WTC11 (cell line): ENCODE measurements around the gene IL6ST. TPM values are rescaled to one million over a fixed set of nuclear protein-coding genes. Genes with fewer than 3 reads are reported as not detected.

Experiments
- ATAC-seq: fragments of 200-7000 bp; cut with Tn5 transposase; 2 replicates; pipeline ENCODE4 v1.10.0; 2021; ENCODE audit warnings: mild to moderate bottlenecking, moderate library complexity
- CTCF ChIA-PET: fragments of 300-600 bp; sonication (Branson Sonifier 250); formaldehyde crosslinking; loops from one replicate; lab custom pipeline; 2021; ENCODE audit warnings: antibody characterized with exemption; lab: Charles Lee
- POLR2A ChIA-PET: fragments of 350-600 bp; sonication (Branson Sonifier 250); formaldehyde crosslinking; loops from one replicate; lab custom pipeline; 2021; ENCODE audit warnings: antibody characterized with exemption; lab: Charles Lee
- DNase-seq: peaks from one replicate; pipeline ENCODE4 v3.0.0; 2021; ENCODE audit warnings: low spot score
- H3K27ac Mint-ChIP-seq: 2 replicates; pipeline ENCODE4 v1.8.0; 2021; ENCODE audit warnings: mixed read lengths
- H3K27me3 Mint-ChIP-seq: 2 replicates; pipeline ENCODE4 v1.8.0; 2021; ENCODE audit warnings: low read depth, mild to moderate bottlenecking, moderate library complexity, mixed read lengths
- H3K36me3 Mint-ChIP-seq: 2 replicates; pipeline ENCODE4 v1.8.0; 2021; ENCODE audit warnings: mixed read lengths
- H3K4me1 Mint-ChIP-seq: 2 replicates; pipeline ENCODE4 v1.8.0; 2022; ENCODE audit warnings: mixed read lengths
- H3K4me3 Mint-ChIP-seq: 2 replicates; pipeline ENCODE4 v1.8.0; 2021; ENCODE audit warnings: mild to moderate bottlenecking, moderate library complexity, mixed read lengths
- H3K9me3 Mint-ChIP-seq: 2 replicates; pipeline ENCODE4 v1.8.0; 2021; ENCODE audit warnings: mixed read lengths
- ELF4 ChIP-seq: sonication (generic); formaldehyde crosslinking; IDR thresholded peaks from 2 replicates; pipeline ENCODE4 v1.8.1; 2022; ENCODE audit warnings: low read depth, mild to moderate bottlenecking, moderate library complexity, missing genetic modification reagents
- GRHL2 ChIP-seq: fragments of 250-450 bp; sonication (Bioruptor Pico); IDR thresholded peaks from 2 replicates; pipeline ENCODE4 v1.8.0; 2022; ENCODE audit warnings: mild to moderate bottlenecking, moderate library complexity; ENCODE audit not compliant: insufficient replicate concordance, severe bottlenecking
- JAZF1 ChIP-seq: fragments of 250-450 bp; sonication (Bioruptor Pico); IDR thresholded peaks from 2 replicates; pipeline ENCODE4 v1.9.0; 2021; ENCODE audit warnings: moderate library complexity, mild to moderate bottlenecking, inconsistent platforms
- JUN ChIP-seq: sonication (generic); formaldehyde crosslinking; IDR thresholded peaks from 2 replicates; pipeline ENCODE4 v1.8.0; 2023; ENCODE audit warnings: mild to moderate bottlenecking, missing genetic modification reagents
- KAT7 ChIP-seq: sonication (generic); formaldehyde crosslinking; IDR thresholded peaks from 2 replicates; pipeline ENCODE4 v1.8.1; 2023; ENCODE audit warnings: missing genetic modification reagents, mild to moderate bottlenecking, borderline replicate concordance
- NR1H2 ChIP-seq: sonication (generic); formaldehyde crosslinking; IDR thresholded peaks from 2 replicates; pipeline ENCODE4 v1.9.0; 2021; ENCODE audit warnings: mild to moderate bottlenecking, moderate library complexity, missing genetic modification reagents
- NR3C1 ChIP-seq: sonication (generic); formaldehyde crosslinking; conservative IDR thresholded peaks from 2 replicates; pipeline ENCODE4 v1.8.1; 2023; ENCODE audit warnings: low read depth, mild to moderate bottlenecking, missing genetic modification reagents
- SOX15 ChIP-seq: fragments of 250-450 bp; sonication (Bioruptor Pico); IDR thresholded peaks from 2 replicates; pipeline ENCODE4 v1.9.0; 2021; ENCODE audit warnings: mild to moderate bottlenecking
- TEAD4 ChIP-seq: sonication (generic); formaldehyde crosslinking; IDR thresholded peaks from 2 replicates; pipeline ENCODE4 v1.8.0; 2022; ENCODE audit warnings: mild to moderate bottlenecking, missing genetic modification reagents
- TP53 ChIP-seq: sonication (generic); formaldehyde crosslinking; IDR thresholded peaks from 2 replicates; pipeline ENCODE4 v1.8.1; 2023; ENCODE audit warnings: mild to moderate bottlenecking, missing genetic modification reagents
- ZBTB21 ChIP-seq: sonication (generic); formaldehyde crosslinking; IDR thresholded peaks from 2 replicates; pipeline ENCODE4 v1.8.1; 2023; ENCODE audit warnings: mild to moderate bottlenecking, missing genetic modification reagents, borderline replicate concordance
- ZNF121 ChIP-seq: sonication (generic); formaldehyde crosslinking; IDR thresholded peaks from 2 replicates; pipeline ENCODE4 v1.8.0; 2023; ENCODE audit warnings: missing genetic modification reagents
- ZNF396 ChIP-seq: fragments of 250-450 bp; sonication (Bioruptor Pico); IDR thresholded peaks from 2 replicates; pipeline ENCODE4 v1.8.0; 2021; ENCODE audit warnings: mild to moderate bottlenecking, moderate library complexity, borderline replicate concordance
- ZNF416 ChIP-seq: fragments of 250-450 bp; sonication (Bioruptor Pico); IDR thresholded peaks from 2 replicates; pipeline ENCODE4 v1.9.0; 2021; ENCODE audit warnings: mild to moderate bottlenecking, inconsistent platforms
- ZNF423 ChIP-seq: fragments of 250-450 bp; sonication (Bioruptor Pico); IDR thresholded peaks from 2 replicates; pipeline ENCODE4 v2.1.2; 2022; ENCODE audit warnings: mild to moderate bottlenecking, moderate library complexity
- total RNA-seq: library from RNA; stranded (reverse); gene quantifications from 3 replicates; pipeline ENCODE4 v1.2.3, GENCODE V29; 2021
- TF ChIP-seq, protein P1 (sequence below): fragments of 250-450 bp; sonication (Bioruptor Pico); IDR thresholded peaks from 2 replicates; pipeline ENCODE4 v1.9.0; 2021; ENCODE audit warnings: mild to moderate bottlenecking
- TF ChIP-seq, protein P2 (sequence below): fragments of 250-450 bp; sonication (Bioruptor Pico); IDR thresholded peaks from 2 replicates; pipeline ENCODE4 v2.1.2; 2022; ENCODE audit warnings: mild to moderate bottlenecking, moderate library complexity
- TF ChIP-seq, protein P3 (sequence below): sonication (generic); formaldehyde crosslinking; IDR thresholded peaks from 2 replicates; pipeline ENCODE4 v1.8.1; 2023; ENCODE audit warnings: mild to moderate bottlenecking, missing genetic modification reagents, borderline replicate concordance
- TF ChIP-seq, protein P4 (sequence below): sonication (generic); formaldehyde crosslinking; IDR thresholded peaks from 2 replicates; pipeline ENCODE4 v1.8.1; 2023; ENCODE audit warnings: mild to moderate bottlenecking, missing genetic modification reagents
- TF ChIP-seq, protein P5 (sequence below): sonication (generic); formaldehyde crosslinking; IDR thresholded peaks from 2 replicates; pipeline ENCODE4 v1.8.0; 2022; ENCODE audit warnings: missing genetic modification reagents

Gene IL6ST
- total RNA-seq, 1 experiment from 2014 or later: 8.4 TPM

DNA sequence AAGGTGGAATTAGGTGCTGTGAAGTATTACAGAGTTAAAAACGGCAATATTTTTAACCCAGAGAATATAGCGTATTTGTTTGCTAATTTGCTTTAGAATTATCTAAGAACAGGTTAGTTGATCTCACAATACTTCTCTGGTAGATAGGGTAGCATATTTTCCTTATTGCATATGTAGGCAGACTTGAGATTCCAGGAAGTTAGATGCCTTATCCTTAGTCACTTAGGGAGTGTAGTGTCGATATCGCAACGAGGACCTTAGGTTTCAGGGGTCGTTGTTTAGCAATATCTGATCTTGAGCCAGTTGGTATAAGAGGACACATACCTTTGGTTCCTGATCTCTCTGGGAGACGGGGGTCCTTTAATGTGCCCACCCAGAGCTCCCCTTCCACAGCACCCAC, 28.5 kb upstream of the IL6ST start:
- Mint-ChIP-seq H3K27me3 (no peaks in the 10 kb centered on the region), H3K4me3 (no peak overlapping the region), H3K4me1 (no peaks in the 10 kb centered on the region), H3K27ac (no peak overlapping the region), H3K9me3 (no peaks in the 10 kb centered on the region), H3K36me3 (no peaks in the 10 kb centered on the region)
- CTCF ChIA-PET: interaction anchor here (0.6 to 1.0 kb wide), 2 partner anchors 40 to 87 kb away, joined by 3 to 7 read pairs; no protein-coding TSS in a partner anchor
- DNase-seq: no peak
- POLR2A ChIA-PET: no interaction called here
- no peak for ATAC-seq
- TF ChIP-seq TP53: no peak
- TF ChIP-seq GRHL2 (CRISPR knock-in tag): no peak
- TF ChIP-seq NR3C1 (CRISPR knock-in tag): no peak
- TF ChIP-seq, protein P1, sequence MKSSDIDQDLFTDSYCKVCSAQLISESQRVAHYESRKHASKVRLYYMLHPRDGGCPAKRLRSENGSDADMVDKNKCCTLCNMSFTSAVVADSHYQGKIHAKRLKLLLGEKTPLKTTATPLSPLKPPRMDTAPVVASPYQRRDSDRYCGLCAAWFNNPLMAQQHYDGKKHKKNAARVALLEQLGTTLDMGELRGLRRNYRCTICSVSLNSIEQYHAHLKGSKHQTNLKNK: no peak
- TF ChIP-seq ELF4: no peak
- TF ChIP-seq ZNF423 (CRISPR knock-in tag): no peak
- no peak for TF ChIP-seq KAT7
- TF ChIP-seq SOX15 (CRISPR knock-in tag): no peak
- no peak for TF ChIP-seq NR1H2 (CRISPR knock-in tag)

DNA sequence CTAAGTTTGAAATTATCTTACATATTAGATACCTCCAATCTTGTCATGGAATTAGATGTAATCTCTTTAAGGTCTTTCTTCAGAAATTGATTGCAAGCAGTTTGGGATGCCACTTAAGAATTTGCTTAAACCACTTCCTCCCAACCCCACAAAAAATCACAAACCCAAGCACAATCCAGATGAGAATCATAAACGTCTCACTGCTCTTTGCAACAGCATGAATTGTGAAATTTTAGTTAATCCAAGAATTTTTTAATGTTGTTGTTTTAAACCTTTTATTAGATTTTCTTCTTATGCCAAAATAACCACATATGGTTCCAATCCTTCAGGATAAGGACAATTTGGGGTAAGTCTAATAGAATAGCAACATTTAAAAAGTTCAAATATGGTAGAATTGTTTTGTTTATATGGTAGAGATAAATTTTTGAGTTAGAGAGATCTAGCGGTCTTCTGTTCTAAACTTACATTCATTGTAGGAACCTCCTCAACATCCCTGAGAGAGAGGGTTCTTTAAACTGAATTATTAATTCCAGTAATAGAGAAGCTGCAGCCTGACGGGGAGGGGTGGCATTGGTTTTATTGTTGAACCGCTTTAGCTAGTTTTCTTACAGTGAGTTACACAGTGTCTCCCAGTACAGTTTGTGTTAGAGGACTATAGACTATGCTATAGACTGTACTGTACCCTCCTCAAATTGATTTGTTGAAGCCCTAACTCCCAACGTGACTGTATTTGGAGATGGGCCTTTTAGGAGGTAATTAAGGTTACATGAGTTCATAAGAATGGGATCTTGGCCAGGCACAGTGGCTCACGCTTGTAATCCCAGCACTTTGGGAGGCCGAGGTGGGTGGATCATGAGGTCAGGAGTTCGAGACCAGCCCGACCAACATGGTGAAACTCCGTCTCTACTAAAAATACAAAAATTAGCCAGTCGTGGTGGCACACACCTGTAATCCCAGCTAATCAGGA, 24.8 kb upstream of the IL6ST start:
- ATAC-seq (no peak), DNase-seq (no peak)
- no peak overlapping the region for H3K27ac Mint-ChIP-seq
- no peaks in the 10 kb centered on the region for H3K4me1 Mint-ChIP-seq
- H3K4me3 Mint-ChIP-seq: no peak overlapping the region
- CTCF ChIA-PET: no interaction called here
- TF ChIP-seq, protein P2, sequence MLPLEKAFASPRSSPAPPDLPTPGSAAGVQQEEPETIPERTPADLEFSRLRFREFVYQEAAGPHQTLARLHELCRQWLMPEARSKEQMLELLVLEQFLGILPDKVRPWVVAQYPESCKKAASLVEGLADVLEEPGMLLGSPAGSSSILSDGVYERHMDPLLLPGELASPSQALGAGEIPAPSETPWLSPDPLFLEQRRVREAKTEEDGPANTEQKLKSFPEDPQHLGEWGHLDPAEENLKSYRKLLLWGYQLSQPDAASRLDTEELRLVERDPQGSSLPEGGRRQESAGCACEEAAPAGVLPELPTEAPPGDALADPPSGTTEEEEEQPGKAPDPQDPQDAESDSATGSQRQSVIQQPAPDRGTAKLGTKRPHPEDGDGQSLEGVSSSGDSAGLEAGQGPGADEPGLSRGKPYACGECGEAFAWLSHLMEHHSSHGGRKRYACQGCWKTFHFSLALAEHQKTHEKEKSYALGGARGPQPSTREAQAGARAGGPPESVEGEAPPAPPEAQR (CRISPR knock-in tag): no peak
- TF ChIP-seq JAZF1 (CRISPR knock-in tag) (no peak), JUN (CRISPR knock-in tag) (no peak), ZBTB21 (CRISPR knock-in tag) (no peak), TEAD4 (CRISPR knock-in tag) (no peak), ZNF396 (CRISPR knock-in tag) (no peak), ZNF121 (CRISPR knock-in tag) (no peak), ZNF416 (CRISPR knock-in tag) (no peak)
- TF ChIP-seq, protein P3, sequence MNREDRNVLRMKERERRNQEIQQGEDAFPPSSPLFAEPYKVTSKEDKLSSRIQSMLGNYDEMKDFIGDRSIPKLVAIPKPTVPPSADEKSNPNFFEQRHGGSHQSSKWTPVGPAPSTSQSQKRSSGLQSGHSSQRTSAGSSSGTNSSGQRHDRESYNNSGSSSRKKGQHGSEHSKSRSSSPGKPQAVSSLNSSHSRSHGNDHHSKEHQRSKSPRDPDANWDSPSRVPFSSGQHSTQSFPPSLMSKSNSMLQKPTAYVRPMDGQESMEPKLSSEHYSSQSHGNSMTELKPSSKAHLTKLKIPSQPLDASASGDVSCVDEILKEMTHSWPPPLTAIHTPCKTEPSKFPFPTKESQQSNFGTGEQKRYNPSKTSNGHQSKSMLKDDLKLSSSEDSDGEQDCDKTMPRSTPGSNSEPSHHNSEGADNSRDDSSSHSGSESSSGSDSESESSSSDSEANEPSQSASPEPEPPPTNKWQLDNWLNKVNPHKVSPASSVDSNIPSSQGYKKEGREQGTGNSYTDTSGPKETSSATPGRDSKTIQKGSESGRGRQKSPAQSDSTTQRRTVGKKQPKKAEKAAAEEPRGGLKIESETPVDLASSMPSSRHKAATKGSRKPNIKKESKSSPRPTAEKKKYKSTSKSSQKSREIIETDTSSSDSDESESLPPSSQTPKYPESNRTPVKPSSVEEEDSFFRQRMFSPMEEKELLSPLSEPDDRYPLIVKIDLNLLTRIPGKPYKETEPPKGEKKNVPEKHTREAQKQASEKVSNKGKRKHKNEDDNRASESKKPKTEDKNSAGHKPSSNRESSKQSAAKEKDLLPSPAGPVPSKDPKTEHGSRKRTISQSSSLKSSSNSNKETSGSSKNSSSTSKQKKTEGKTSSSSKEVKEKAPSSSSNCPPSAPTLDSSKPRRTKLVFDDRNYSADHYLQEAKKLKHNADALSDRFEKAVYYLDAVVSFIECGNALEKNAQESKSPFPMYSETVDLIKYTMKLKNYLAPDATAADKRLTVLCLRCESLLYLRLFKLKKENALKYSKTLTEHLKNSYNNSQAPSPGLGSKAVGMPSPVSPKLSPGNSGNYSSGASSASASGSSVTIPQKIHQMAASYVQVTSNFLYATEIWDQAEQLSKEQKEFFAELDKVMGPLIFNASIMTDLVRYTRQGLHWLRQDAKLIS (CRISPR knock-in tag): no peak
- TF ChIP-seq, protein P4, sequence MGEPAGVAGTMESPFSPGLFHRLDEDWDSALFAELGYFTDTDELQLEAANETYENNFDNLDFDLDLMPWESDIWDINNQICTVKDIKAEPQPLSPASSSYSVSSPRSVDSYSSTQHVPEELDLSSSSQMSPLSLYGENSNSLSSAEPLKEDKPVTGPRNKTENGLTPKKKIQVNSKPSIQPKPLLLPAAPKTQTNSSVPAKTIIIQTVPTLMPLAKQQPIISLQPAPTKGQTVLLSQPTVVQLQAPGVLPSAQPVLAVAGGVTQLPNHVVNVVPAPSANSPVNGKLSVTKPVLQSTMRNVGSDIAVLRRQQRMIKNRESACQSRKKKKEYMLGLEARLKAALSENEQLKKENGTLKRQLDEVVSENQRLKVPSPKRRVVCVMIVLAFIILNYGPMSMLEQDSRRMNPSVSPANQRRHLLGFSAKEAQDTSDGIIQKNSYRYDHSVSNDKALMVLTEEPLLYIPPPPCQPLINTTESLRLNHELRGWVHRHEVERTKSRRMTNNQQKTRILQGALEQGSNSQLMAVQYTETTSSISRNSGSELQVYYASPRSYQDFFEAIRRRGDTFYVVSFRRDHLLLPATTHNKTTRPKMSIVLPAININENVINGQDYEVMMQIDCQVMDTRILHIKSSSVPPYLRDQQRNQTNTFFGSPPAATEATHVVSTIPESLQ (CRISPR knock-in tag): no peak
- TF ChIP-seq, protein P5, sequence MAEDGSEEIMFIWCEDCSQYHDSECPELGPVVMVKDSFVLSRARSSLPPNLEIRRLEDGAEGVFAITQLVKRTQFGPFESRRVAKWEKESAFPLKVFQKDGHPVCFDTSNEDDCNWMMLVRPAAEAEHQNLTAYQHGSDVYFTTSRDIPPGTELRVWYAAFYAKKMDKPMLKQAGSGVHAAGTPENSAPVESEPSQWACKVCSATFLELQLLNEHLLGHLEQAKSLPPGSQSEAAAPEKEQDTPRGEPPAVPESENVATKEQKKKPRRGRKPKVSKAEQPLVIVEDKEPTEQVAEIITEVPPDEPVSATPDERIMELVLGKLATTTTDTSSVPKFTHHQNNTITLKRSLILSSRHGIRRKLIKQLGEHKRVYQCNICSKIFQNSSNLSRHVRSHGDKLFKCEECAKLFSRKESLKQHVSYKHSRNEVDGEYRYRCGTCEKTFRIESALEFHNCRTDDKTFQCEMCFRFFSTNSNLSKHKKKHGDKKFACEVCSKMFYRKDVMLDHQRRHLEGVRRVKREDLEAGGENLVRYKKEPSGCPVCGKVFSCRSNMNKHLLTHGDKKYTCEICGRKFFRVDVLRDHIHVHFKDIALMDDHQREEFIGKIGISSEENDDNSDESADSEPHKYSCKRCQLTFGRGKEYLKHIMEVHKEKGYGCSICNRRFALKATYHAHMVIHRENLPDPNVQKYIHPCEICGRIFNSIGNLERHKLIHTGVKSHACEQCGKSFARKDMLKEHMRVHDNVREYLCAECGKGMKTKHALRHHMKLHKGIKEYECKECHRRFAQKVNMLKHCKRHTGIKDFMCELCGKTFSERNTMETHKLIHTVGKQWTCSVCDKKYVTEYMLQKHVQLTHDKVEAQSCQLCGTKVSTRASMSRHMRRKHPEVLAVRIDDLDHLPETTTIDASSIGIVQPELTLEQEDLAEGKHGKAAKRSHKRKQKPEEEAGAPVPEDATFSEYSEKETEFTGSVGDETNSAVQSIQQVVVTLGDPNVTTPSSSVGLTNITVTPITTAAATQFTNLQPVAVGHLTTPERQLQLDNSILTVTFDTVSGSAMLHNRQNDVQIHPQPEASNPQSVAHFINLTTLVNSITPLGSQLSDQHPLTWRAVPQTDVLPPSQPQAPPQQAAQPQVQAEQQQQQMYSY (CRISPR knock-in tag): no peak
- peaks cover 6% of the 10 kb centered on the region for H3K36me3 Mint-ChIP-seq
- POLR2A ChIA-PET: no interaction called here
- peaks cover 7% of the 10 kb centered on the region for H3K9me3 Mint-ChIP-seq
- no peaks in the 10 kb centered on the region; the same call in 1 of the 2 replicates for H3K27me3 Mint-ChIP-seq
